HL-60/S4 (cell line): Measurements from ENCODE around the gene TMEM198.

Experiments
- in situ Hi-C: fragments of 300-500 bp; cut with MboI; formaldehyde crosslinking; loops from 2 replicates; pipeline ENCODE4 v1.14.3; 2022; ENCODE audit warnings: low sequenced_read_pairs

Gene TMEM198

GRCh38 chr2:219508971-219509779, 34.7 kb upstream of the TMEM198 start:
- in situ Hi-C loops, result no loop called here

GRCh38 chr2:219509780-219510511, 33.9 kb upstream of the TMEM198 start:
- in situ Hi-C loops, result no loop called here

- in situ Hi-C loops, result no loop called here
Measured at GRCh38 chr2:219510512-219511135, 33.2 kb upstream of the TMEM198 start.

GRCh38 chr2:219511547-219512325, 32.1 kb upstream of the TMEM198 start:
- in situ Hi-C loops, result no loop called here

- in situ Hi-C loops, result no loop called here
Measured at GRCh38 chr2:219512524-219513216, 31.2 kb upstream of the TMEM198 start.

GRCh38 chr2:219513787-219514186, 30.0 kb upstream of the TMEM198 start:
- in situ Hi-C loops, result no loop called here

GRCh38 chr2:219514196-219514761, 29.5 kb upstream of the TMEM198 start, which contains the start of gene ASIC4:
Gene ASIC4, plus strand, starts transcription at chr2:219514482. Its CDS starts 243 bp downstream, at chr2:219514725.
- in situ Hi-C loops, result no loop called here

GRCh38 chr2:219514836-219515235, 29.0 kb upstream of the TMEM198 start:
- in situ Hi-C loops, result no loop called here

GRCh38 chr2:219515874-219516629, 27.8 kb upstream of the TMEM198 start:
- in situ Hi-C loops, result no loop called here

GRCh38 chr2:219516888-219517287, 26.9 kb upstream of the TMEM198 start:
- in situ Hi-C loops, result no loop called here

- in situ Hi-C loops, result no loop called here
Measured at GRCh38 chr2:219517954-219518778, 25.7 kb upstream of the TMEM198 start.

- in situ Hi-C loops, result no loop called here
Measured at GRCh38 chr2:219519526-219519916, 24.3 kb upstream of the TMEM198 start.

GRCh38 chr2:219520079-219520478, 23.7 kb upstream of the TMEM198 start:
- in situ Hi-C loops, result no loop called here

GRCh38 chr2:219521066-219521880, 22.6 kb upstream of the TMEM198 start:
- in situ Hi-C loops, result no loop called here

GRCh38 chr2:219522111-219523030, 21.5 kb upstream of the TMEM198 start:
- in situ Hi-C loops, result no loop called here

- in situ Hi-C loops, result no loop called here
Measured at GRCh38 chr2:219523031-219523671, 20.7 kb upstream of the TMEM198 start.
